ENCODE data around the gene KIF16B.

Gene KIF16B, protein sequence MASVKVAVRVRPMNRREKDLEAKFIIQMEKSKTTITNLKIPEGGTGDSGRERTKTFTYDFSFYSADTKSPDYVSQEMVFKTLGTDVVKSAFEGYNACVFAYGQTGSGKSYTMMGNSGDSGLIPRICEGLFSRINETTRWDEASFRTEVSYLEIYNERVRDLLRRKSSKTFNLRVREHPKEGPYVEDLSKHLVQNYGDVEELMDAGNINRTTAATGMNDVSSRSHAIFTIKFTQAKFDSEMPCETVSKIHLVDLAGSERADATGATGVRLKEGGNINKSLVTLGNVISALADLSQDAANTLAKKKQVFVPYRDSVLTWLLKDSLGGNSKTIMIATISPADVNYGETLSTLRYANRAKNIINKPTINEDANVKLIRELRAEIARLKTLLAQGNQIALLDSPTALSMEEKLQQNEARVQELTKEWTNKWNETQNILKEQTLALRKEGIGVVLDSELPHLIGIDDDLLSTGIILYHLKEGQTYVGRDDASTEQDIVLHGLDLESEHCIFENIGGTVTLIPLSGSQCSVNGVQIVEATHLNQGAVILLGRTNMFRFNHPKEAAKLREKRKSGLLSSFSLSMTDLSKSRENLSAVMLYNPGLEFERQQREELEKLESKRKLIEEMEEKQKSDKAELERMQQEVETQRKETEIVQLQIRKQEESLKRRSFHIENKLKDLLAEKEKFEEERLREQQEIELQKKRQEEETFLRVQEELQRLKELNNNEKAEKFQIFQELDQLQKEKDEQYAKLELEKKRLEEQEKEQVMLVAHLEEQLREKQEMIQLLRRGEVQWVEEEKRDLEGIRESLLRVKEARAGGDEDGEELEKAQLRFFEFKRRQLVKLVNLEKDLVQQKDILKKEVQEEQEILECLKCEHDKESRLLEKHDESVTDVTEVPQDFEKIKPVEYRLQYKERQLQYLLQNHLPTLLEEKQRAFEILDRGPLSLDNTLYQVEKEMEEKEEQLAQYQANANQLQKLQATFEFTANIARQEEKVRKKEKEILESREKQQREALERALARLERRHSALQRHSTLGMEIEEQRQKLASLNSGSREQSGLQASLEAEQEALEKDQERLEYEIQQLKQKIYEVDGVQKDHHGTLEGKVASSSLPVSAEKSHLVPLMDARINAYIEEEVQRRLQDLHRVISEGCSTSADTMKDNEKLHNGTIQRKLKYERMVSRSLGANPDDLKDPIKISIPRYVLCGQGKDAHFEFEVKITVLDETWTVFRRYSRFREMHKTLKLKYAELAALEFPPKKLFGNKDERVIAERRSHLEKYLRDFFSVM (N-terminal part only)

GRCh38 chr20:16573001-16573965, at the start of gene KIF16B:
KIF16B (minus strand) TSS chr20:16573448; CDS start chr20:16573275, 173 bp downstream.
- H3K9me3 Mint-ChIP-seq: no peaks in the 10 kb centered on the region
- H3K27ac Mint-ChIP-seq: peak within 1 kb of the TSS; percentile 93
- peaks cover 53% of the 10 kb centered on the region for H3K4me1 Mint-ChIP-seq (ENCODE audit: low read depth)
- peak; percentile 96 for DNase-seq
- peaks cover 6% of the 10 kb centered on the region for H3K36me3 Mint-ChIP-seq (ENCODE audit: low read depth)
- H3K27me3 Mint-ChIP-seq: no peaks in the 10 kb centered on the region
- peak within 1 kb of the TSS; percentile 88 for H3K4me3 Mint-ChIP-seq

DNA sequence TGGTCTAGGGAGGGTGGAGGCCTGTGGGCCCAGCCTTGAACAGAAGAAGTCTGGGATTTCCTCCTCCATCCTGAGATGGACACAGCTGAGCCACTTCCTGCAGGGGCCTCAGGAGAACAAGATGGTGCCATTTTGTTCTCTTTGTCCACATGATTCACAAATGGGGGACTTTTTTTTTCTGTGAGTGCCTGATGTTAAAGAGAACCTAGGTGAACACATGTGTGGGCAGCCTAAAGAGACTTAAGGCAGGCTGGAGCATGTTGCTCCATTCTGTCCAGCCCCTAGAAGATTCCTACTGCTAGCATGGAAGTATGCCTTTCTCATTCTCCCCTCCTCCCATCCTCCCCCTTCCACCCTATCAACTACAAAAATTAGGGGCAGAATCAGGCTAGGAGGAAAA, 49.3 kb upstream of the KIF16B start:
- H3K9me3 Mint-ChIP-seq: peaks cover 3% of the 10 kb centered on the region
- H3K4me3 Mint-ChIP-seq: no peak overlapping the region
- no peak overlapping the region for H3K27ac Mint-ChIP-seq
- no peaks in the 10 kb centered on the region for H3K36me3 Mint-ChIP-seq (ENCODE audit: low read depth)
- peaks cover 3% of the 10 kb centered on the region for H3K27me3 Mint-ChIP-seq
- DNase-seq: no peak
- H3K4me1 Mint-ChIP-seq (ENCODE audit: low read depth): no peaks in the 10 kb centered on the region

DNA sequence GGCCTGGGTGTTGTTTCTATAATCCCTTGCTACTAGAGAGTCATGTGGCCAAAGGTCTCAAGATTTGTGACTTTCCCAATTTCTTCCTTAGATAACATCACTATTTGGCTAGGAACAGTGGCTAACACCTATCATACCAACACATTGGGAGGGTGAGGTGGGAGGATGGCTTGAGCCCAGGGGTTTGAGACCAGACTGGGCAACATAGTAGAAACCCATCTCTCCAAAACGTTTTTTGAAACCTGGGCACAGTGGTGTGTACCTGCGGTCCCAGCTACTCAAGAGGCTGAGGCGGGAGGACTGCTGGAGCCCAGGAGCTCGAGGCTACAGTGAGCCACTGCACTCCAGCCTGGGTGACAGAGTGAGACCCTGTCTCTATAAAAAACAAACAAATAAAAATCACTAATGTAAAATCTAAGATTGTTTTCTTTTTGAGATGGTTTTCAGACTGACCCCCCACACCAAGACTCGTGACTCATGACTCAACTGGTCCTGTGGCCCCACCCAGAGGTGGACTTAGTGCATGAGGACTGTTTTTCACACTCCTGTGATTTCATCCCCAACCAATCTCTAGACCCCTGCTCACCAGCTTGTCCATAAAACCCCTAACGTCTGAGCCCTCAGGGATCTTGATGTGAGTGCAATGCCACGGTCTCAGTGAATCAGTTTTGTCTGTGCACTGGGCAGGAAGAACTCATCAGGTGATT, 48.3 kb upstream of the KIF16B start:
- no peak overlapping the region for H3K4me3 Mint-ChIP-seq
- peaks cover 9% of the 10 kb centered on the region for H3K9me3 Mint-ChIP-seq
- no peak overlapping the region for H3K27ac Mint-ChIP-seq
- DNase-seq: no peak
- H3K36me3 Mint-ChIP-seq (ENCODE audit: low read depth): no peaks in the 10 kb centered on the region
- no peaks in the 10 kb centered on the region for H3K4me1 Mint-ChIP-seq (ENCODE audit: low read depth)
- H3K27me3 Mint-ChIP-seq: peaks cover 3% of the 10 kb centered on the region

DNA sequence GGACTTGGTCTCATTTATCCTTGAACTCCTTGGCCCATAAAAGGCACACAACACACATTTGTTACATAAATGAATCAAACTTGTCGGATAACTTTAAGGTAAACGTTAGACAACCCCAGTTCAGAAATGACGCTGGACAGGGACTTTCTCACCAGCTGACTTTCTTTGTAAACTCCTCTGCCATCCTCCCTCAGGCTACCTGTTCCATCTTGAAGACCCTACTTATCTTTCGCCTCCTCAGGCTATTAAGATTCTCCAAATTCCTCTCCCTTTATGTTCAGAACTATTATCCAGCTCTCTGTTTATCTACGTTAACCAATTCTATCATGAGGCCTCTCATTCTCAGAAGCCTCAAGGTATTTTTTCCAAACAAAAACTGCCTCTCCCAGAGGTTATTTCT, 47.7 kb upstream of the KIF16B start:
- Mint-ChIP-seq H3K27me3 (peaks cover 3% of the 10 kb centered on the region), H3K4me3 (no peak overlapping the region), H3K36me3 (ENCODE audit: low read depth) (no peaks in the 10 kb centered on the region), H3K9me3 (peaks cover 10% of the 10 kb centered on the region), H3K4me1 (ENCODE audit: low read depth) (no peaks in the 10 kb centered on the region), H3K27ac (no peak overlapping the region)
- no peak for DNase-seq

GRCh38 chr20:16619953-16620352, 46.7 kb upstream of the KIF16B start:
- H3K36me3 Mint-ChIP-seq (ENCODE audit: low read depth): no peaks in the 10 kb centered on the region

DNA sequence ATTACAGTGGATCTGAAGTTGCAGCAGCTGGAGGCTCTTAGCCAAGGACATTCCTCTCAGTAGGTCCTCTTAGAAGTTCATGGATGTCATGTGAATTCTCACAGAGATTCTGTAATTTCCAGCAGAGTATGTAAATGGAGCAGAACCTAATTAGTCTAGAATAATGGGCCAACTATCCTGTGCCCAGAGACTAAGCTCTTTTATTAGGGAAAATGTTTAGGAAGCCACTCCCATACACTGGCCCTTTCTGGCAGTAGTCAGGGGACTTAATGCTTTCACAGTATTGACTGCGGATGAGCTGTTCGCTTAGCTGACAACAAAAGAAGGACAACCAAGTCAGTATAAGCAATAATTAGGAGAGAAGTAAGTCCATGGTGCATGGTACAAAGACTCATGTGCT, 43.8 kb upstream of the KIF16B start:
- H3K4me1 Mint-ChIP-seq (ENCODE audit: low read depth): no peaks in the 10 kb centered on the region
- peaks cover 3% of the 10 kb centered on the region for H3K27me3 Mint-ChIP-seq
- no peak overlapping the region for H3K4me3 Mint-ChIP-seq
- peaks cover 10% of the 10 kb centered on the region for H3K9me3 Mint-ChIP-seq
- H3K27ac Mint-ChIP-seq: no peak overlapping the region
- no peak for DNase-seq
- H3K36me3 Mint-ChIP-seq (ENCODE audit: low read depth): no peaks in the 10 kb centered on the region

More at GRCh38 chr20:16619953-16620352, 46.7 kb upstream of the KIF16B start:
- Mint-ChIP-seq H3K4me3 (no peak overlapping the region), H3K9me3 (peaks cover 10% of the 10 kb centered on the region), H3K4me1 (ENCODE audit: low read depth) (no peaks in the 10 kb centered on the region), H3K27ac (no peak overlapping the region), H3K27me3 (peaks cover 3% of the 10 kb centered on the region)
- DNase-seq: no peak

DNA sequence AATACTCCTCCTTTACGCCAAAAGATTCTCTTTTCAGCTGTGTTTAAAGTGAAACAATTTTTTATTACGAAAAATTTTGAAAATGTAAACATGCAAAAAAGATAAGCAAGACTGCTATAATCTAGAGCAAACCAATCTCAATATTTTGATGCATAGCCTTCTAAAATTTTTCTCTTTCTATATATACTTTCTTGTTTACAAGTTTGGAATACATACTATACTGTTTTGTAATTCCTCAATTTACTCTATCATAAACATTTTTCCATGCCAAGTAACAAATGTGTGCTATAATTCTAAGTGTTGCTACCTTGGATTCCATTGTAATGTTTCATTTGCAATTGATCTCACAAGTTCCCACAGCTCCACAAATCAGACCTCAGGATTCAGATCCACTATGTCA, 43.1 kb upstream of the KIF16B start:
- Mint-ChIP-seq H3K9me3 (peaks cover 10% of the 10 kb centered on the region), H3K4me3 (no peak overlapping the region), H3K27me3 (peaks cover 6% of the 10 kb centered on the region), H3K36me3 (ENCODE audit: low read depth) (no peaks in the 10 kb centered on the region), H3K4me1 (ENCODE audit: low read depth) (no peaks in the 10 kb centered on the region), H3K27ac (no peak overlapping the region)
- DNase-seq: no peak

GRCh38 chr20:16615199-16615598, 42.0 kb upstream of the KIF16B start:
- no peaks in the 10 kb centered on the region for H3K36me3 Mint-ChIP-seq (ENCODE audit: low read depth)
- H3K9me3 Mint-ChIP-seq: peaks cover 10% of the 10 kb centered on the region
- H3K27me3 Mint-ChIP-seq: peaks cover 14% of the 10 kb centered on the region
- H3K27ac Mint-ChIP-seq: no peak overlapping the region
- H3K4me1 Mint-ChIP-seq (ENCODE audit: low read depth): no peaks in the 10 kb centered on the region
- no peak for DNase-seq
- H3K4me3 Mint-ChIP-seq: no peak overlapping the region

DNA sequence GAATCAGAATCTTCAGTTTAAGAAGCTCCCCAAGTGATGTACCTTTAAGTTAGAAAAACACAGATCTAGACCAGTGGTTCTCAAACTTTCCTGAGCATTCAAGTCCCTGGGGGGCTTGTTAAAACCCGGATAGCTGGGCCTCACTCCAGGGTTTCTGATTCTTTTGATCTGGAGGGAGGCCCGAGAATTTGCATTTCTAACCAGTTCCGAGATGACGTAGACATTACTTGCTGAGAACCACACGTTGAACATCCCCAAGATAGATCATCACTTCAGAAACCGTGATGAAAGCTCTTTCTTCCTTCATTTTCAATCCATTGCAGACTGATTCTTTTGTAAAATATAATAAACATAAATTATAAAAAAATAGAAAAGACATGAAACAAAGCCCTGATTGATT, 40.7 kb upstream of the KIF16B start:
- no peak for DNase-seq
- Mint-ChIP-seq H3K36me3 (ENCODE audit: low read depth) (no peaks in the 10 kb centered on the region), H3K27ac (no peak overlapping the region), H3K4me1 (ENCODE audit: low read depth) (no peaks in the 10 kb centered on the region), H3K4me3 (no peak overlapping the region), H3K27me3 (peaks cover 14% of the 10 kb centered on the region), H3K9me3 (peaks cover 10% of the 10 kb centered on the region)

- Mint-ChIP-seq H3K36me3 (ENCODE audit: low read depth) (no peaks in the 10 kb centered on the region), H3K4me1 (ENCODE audit: low read depth) (no peaks in the 10 kb centered on the region), H3K27ac (no peak overlapping the region), H3K9me3 (peaks cover 9% of the 10 kb centered on the region), H3K27me3 (peaks cover 13% of the 10 kb centered on the region), H3K4me3 (no peak overlapping the region)
- DNase-seq: no peak
Observed at GRCh38 chr20:16612706-16613105, 39.5 kb upstream of the KIF16B start.

- Mint-ChIP-seq H3K9me3 (peaks cover 3% of the 10 kb centered on the region), H3K27me3 (peaks cover 11% of the 10 kb centered on the region), H3K27ac (no peak overlapping the region), H3K36me3 (ENCODE audit: low read depth) (no peaks in the 10 kb centered on the region), H3K4me3 (no peak overlapping the region), H3K4me1 (ENCODE audit: low read depth) (no peaks in the 10 kb centered on the region)
- DNase-seq: no peak
Observed at GRCh38 chr20:16611817-16612216, 38.6 kb upstream of the KIF16B start.

DNA sequence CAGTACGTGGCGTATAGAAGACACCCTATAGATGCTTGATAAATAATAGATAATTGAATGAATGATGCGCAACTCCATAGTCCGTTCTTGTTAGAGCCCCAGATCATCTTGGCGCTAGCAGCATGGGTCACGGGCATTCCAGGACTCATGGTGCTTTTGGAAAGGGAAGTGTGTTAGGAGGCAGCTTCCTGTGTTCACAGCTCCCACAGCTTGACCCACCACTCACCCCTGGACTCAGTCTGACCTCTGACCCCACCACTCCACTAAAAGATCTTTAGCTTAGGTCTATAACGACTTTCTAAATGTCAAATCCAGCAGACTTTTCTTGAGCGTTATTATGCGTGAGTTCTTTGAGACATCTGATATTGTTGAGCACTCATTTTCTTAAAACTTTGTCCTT, 35.8 kb upstream of the KIF16B start:
- no peaks in the 10 kb centered on the region for H3K4me1 Mint-ChIP-seq (ENCODE audit: low read depth)
- no peak for DNase-seq
- no peak overlapping the region for H3K27ac Mint-ChIP-seq
- H3K4me3 Mint-ChIP-seq: no peak overlapping the region
- peaks cover 11% of the 10 kb centered on the region for H3K27me3 Mint-ChIP-seq
- H3K36me3 Mint-ChIP-seq (ENCODE audit: low read depth): no peaks in the 10 kb centered on the region
- no peaks in the 10 kb centered on the region for H3K9me3 Mint-ChIP-seq

GRCh38 chr20:16608277-16608650, 35.0 kb upstream of the KIF16B start:
- H3K27ac Mint-ChIP-seq: no peak overlapping the region
- H3K27me3 Mint-ChIP-seq: peaks cover 11% of the 10 kb centered on the region
- no peaks in the 10 kb centered on the region for H3K4me1 Mint-ChIP-seq (ENCODE audit: low read depth)
- H3K9me3 Mint-ChIP-seq: no peaks in the 10 kb centered on the region
- H3K36me3 Mint-ChIP-seq (ENCODE audit: low read depth): no peaks in the 10 kb centered on the region
- H3K4me3 Mint-ChIP-seq: no peak overlapping the region
- no peak for DNase-seq
